Measurements from ENCODE around the gene S100A6.

- TF ChIP-seq CTCF (IDR thresholded peaks at IDR 0.05; ENCODE audit: poor library complexity, severe bottlenecking) (no peak), MXI1 (conservative IDR thresholded peaks at IDR 0.05; ENCODE audit: poor library complexity, severe bottlenecking) (no peak)
These were observed 48.1 kb downstream of the S100A6 start for GRCh38 chr1:153487707-153488106.

All from neural cell (in vitro differentiated cells).